ENCODE data around the gene ZBTB16.
"Not testable (repeated sequence)": the region's sequence is repeated elsewhere in the genome, so short reads cannot be mapped to it uniquely, and the experiment has no call there.

The ZBTB16 gene

DNA sequence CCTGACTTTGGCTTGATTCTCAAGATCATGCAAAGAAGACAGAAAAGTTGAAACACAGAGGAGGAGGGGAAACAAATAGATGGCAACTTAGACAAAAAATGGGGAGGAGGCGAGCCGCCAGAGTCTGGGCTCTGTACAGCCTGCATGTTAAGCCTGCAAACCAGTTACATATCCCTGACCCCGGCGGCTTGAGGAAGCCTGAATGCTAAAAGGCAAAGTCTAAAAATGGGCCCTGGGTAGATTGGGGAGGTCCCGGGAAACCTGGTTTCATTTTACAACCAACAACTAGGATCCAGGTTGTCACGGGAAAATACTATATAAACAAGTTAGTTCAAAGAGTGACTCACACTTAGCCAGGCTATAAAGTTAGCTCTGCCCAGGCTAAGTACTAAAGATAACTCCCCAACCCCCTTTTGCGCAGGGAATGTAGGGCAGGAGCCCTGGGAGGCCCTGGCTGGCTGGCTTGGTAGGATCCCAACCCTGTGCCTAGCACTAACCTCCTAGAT is 18.8 kb upstream of the ZBTB16 start:
- ChIA-PET CTCF (interaction anchor here (0.6 kb wide), 1 partner anchor 1129 kb away, joined by 3 read pairs; no protein-coding TSS in a partner anchor), POLR2A (no interaction called here)
- peak; percentile 52 for DNase-seq (ENCODE audit: extremely low spot score)
- no peak for TF ChIP-seq TARDBP (IDR thresholded peaks at IDR 0.05)

GRCh38 chr11:114042234-114042633 is 17.3 kb upstream of the ZBTB16 start:
- no peak for DNase-seq (ENCODE audit: extremely low spot score)
- TF ChIP-seq NFRKB (IDR thresholded peaks at IDR 0.05) (no peak), ZNF384 (IDR thresholded peaks at IDR 0.05) (no peak), LEF1 (IDR thresholded peaks at IDR 0.05; ENCODE audit: borderline replicate concordance) (no peak), FOXA1 (IDR thresholded peaks at IDR 0.05) (no peak), ARNT (IDR thresholded peaks at IDR 0.05) (no peak), HDGF (IDR thresholded peaks at IDR 0.05; ENCODE audit: borderline replicate concordance) (no peak), ELF4 (IDR thresholded peaks at IDR 0.05) (no peak), TARDBP (IDR thresholded peaks at IDR 0.05) (no peak), CTBP1 (IDR thresholded peaks at IDR 0.05; ENCODE audit: borderline replicate concordance) (no peak), L3MBTL2 (conservative IDR thresholded peaks at IDR 0.05) (no peak), FOXM1 (IDR thresholded peaks at IDR 0.05; ENCODE audit: borderline replicate concordance) (no peak), PKNOX1 (IDR thresholded peaks at IDR 0.05) (no peak), SP1 (IDR thresholded peaks at IDR 0.05) (no peak), BHLHE40 (IDR thresholded peaks at IDR 0.05; ENCODE audit: borderline replicate concordance) (no peak), SUZ12 (IDR thresholded peaks at IDR 0.05) (no peak), FOXK2 (IDR thresholded peaks at IDR 0.05) (no peak)
- ChIA-PET CTCF (interaction anchor here (0.6 kb wide), 1 partner anchor 8 kb away, joined by 4 read pairs; no protein-coding TSS in a partner anchor), POLR2A (no interaction called here)

DNA sequence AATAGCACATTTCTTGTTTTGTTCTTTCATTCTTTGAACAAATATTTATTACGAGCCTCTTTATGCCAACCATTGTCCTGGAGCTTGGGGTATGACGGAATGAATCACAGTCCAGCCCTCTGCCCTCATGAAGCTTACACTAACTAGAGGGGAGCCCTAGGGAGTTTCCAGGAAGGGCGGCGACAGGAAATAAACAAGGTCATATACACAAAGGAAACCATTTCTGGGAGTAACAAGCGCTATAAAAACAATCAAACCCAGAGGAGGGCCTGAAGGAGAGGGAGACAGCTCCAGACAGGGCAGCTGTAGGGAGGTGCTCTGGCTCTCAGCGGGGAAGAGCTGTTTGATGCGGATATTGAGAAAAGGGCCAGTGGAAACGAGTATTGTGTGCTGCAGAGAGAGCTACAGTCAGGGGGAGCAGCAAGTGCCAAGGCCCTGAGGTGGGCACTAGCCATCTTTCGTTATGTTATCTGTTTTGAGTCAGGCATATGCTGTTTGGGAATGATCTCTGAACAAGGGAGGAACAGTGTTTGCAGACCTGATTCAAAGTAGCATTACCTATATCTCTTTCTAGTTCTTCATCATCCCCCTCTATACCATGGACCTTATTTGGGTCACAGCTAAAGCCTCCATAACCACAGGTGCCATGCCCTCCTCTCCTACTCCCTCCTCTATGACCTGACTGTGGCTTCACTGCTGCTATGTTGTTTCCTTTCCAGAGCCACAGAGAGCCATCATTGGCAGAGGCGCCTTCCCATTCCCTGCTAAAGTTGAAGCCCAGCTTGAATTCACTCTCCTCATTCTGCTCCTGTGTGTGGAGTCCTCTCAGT is 15.3 kb upstream of the ZBTB16 start:
- CTCF ChIA-PET, result interaction anchor here (0.5 to 1.6 kb wide), 4 partner anchors 8 to 160 kb away, joined by 3 to 5 read pairs (median 4); no protein-coding TSS in a partner anchor
- peak; percentile 23 for DNase-seq (ENCODE audit: extremely low spot score)
- TF ChIP-seq L3MBTL2 (conservative IDR thresholded peaks at IDR 0.05) (no peak), LEF1 (IDR thresholded peaks at IDR 0.05; ENCODE audit: borderline replicate concordance) (no peak), HDGF (IDR thresholded peaks at IDR 0.05; ENCODE audit: borderline replicate concordance) (no peak), PKNOX1 (IDR thresholded peaks at IDR 0.05) (no peak), TARDBP (IDR thresholded peaks at IDR 0.05) (no peak), FOXK2 (IDR thresholded peaks at IDR 0.05) (no peak), SUZ12 (IDR thresholded peaks at IDR 0.05) (no peak), CTBP1 (IDR thresholded peaks at IDR 0.05; ENCODE audit: borderline replicate concordance) (no peak), ARNT (IDR thresholded peaks at IDR 0.05) (no peak), SP1 (IDR thresholded peaks at IDR 0.05) (no peak), ZNF384 (IDR thresholded peaks at IDR 0.05) (no peak)
- POLR2A ChIA-PET, result interaction anchor here (1.1 kb wide), 1 partner anchor 16 kb away, joined by 3 read pairs; no protein-coding TSS in a partner anchor

DNA sequence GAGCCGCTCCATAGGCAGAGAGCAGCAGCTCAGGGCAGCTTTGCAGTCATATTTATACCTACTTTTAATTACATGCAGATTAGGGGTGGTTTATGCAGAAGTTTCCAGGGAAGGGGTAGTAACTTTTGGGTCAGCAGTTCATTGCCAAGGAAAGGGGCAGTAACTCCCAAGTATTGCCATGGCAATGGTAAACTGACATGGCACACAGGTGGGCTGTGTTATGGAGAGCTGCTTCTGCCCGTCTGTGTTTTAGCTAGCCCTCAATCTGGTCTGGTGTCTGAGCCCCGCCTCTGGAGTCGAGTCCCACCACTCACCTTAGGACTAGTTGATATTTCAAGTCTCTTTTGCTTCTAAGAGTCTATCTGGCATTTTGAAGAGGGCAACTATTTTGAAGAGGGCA is 12.2 kb upstream of the ZBTB16 start:
- ChIA-PET CTCF (interaction anchor here (1.3 kb wide), 1 partner anchor 149 kb away, joined by 4 read pairs; no protein-coding TSS in a partner anchor), POLR2A (no interaction called here)
- no peak for DNase-seq (ENCODE audit: extremely low spot score)
- TF ChIP-seq CTBP1 (IDR thresholded peaks at IDR 0.05; ENCODE audit: borderline replicate concordance), result no peak
- TF ChIP-seq SP1 (IDR thresholded peaks at IDR 0.05), result no peak
- no peak for TF ChIP-seq NFRKB (IDR thresholded peaks at IDR 0.05)
- TF ChIP-seq LEF1 (IDR thresholded peaks at IDR 0.05; ENCODE audit: borderline replicate concordance), result no peak
- no peak for TF ChIP-seq TARDBP (IDR thresholded peaks at IDR 0.05)
- no peak for TF ChIP-seq HDGF (IDR thresholded peaks at IDR 0.05; ENCODE audit: borderline replicate concordance)
- no peak for TF ChIP-seq FOXA1 (IDR thresholded peaks at IDR 0.05)
- no peak for TF ChIP-seq FOXM1 (IDR thresholded peaks at IDR 0.05; ENCODE audit: borderline replicate concordance)
- no peak for TF ChIP-seq SUZ12 (IDR thresholded peaks at IDR 0.05)
- no peak for TF ChIP-seq FOXK2 (IDR thresholded peaks at IDR 0.05)
- TF ChIP-seq BHLHE40 (IDR thresholded peaks at IDR 0.05; ENCODE audit: borderline replicate concordance), result no peak
- no peak for TF ChIP-seq L3MBTL2 (conservative IDR thresholded peaks at IDR 0.05)
- TF ChIP-seq ELF4 (IDR thresholded peaks at IDR 0.05), result no peak
- no peak for TF ChIP-seq PKNOX1 (IDR thresholded peaks at IDR 0.05)
- no peak for TF ChIP-seq ARNT (IDR thresholded peaks at IDR 0.05)
- no peak for TF ChIP-seq ZNF384 (IDR thresholded peaks at IDR 0.05)

DNA sequence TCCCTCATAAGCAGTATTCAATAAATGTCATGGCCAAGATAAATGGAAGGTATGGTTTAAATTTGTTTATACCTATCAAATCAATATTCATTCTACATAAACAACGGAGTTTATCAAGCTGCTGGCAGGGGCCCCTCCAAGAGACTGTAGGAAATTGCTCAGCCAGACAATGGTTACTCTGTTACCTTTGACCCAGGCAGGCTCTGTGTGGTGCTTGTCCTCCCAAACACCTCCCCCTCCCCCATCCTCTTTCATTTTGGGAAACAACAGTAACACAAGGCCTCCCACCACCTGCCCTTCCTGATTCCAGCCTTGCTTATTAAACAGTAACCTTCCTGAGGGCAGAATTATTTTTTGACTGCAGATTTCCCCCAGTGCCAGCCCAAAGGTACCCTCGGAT is 10.5 kb upstream of the ZBTB16 start:
- TF ChIP-seq LEF1 (IDR thresholded peaks at IDR 0.05; ENCODE audit: borderline replicate concordance) (no peak), ZNF384 (IDR thresholded peaks at IDR 0.05) (no peak), NFRKB (IDR thresholded peaks at IDR 0.05) (no peak), FOXM1 (IDR thresholded peaks at IDR 0.05; ENCODE audit: borderline replicate concordance) (no peak), ARNT (IDR thresholded peaks at IDR 0.05) (no peak), TARDBP (IDR thresholded peaks at IDR 0.05) (no peak), ELF4 (IDR thresholded peaks at IDR 0.05) (no peak), BHLHE40 (IDR thresholded peaks at IDR 0.05; ENCODE audit: borderline replicate concordance) (no peak), FOXK2 (IDR thresholded peaks at IDR 0.05) (no peak), FOXA1 (IDR thresholded peaks at IDR 0.05) (no peak)
- DNase-seq (ENCODE audit: extremely low spot score), result no peak
- POLR2A ChIA-PET, result no interaction called here
- CTCF ChIA-PET, result interaction anchor here (0.9 kb wide), 1 partner anchor 13 kb away, joined by 3 read pairs; no protein-coding TSS in a partner anchor

DNA sequence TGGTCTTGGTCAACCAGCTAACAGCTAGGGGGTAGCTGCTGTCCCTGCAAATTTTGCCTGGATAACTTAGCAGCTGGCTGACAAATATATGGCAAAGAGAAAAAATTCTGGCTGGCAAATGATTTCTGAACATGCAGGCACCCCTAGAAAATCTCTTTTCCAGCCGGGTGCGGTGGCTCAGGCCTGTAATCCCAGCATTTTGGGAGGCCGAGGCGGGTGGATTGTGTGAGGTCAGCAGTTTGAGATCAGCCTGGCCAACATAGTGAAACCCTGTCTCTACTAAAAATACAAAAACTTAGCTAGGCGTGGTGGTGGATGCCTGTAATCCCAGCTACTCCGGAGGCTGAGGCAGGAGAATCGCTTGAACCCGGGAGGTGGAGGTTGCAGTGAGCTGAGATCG is 9.7 kb upstream of the ZBTB16 start:
- POLR2A ChIA-PET; DNase-seq (ENCODE audit: extremely low spot score): not testable (repeated sequence)
- CTCF ChIA-PET, result interaction anchor here (0.9 kb wide), 1 partner anchor 14 kb away, joined by 3 read pairs; no protein-coding TSS in a partner anchor

Measured in HEK293T (cell line).